ENCODE measurements around the gene TTLL9.
A peak's percentile ranks its signal among the peaks of the same experiment; 100 is the strongest.

Gene TTLL9

GRCh38 chr20:31857861-31858759, 12.3 kb upstream of the TTLL9 start:
- no peak overlapping the region for H3K4me3 ChIP-seq (ENCODE audit: low read depth, low read length)

GRCh38 chr20:31858760-31859083, 11.7 kb upstream of the TTLL9 start:
- H3K4me3 ChIP-seq (ENCODE audit: low read depth, low read length) = no peak overlapping the region

GRCh38 chr20:31859266-31859997, 11.0 kb upstream of the TTLL9 start:
- no peak overlapping the region for H3K4me3 ChIP-seq (ENCODE audit: low read depth, low read length)

GRCh38 chr20:31859998-31860380, 10.4 kb upstream of the TTLL9 start:
- no peak overlapping the region for H3K4me3 ChIP-seq (ENCODE audit: low read depth, low read length)

- H3K4me3 ChIP-seq (ENCODE audit: low read depth, low read length) = peak overlapping the region; percentile 69
Observed at GRCh38 chr20:31860390-31861134, 9.9 kb upstream of the TTLL9 start.

- H3K4me3 ChIP-seq (ENCODE audit: low read depth, low read length) = peak overlapping the region; percentile 69
Observed at GRCh38 chr20:31861135-31861384, 9.4 kb upstream of the TTLL9 start.

- peak overlapping the region; percentile 69 for H3K4me3 ChIP-seq (ENCODE audit: low read depth, low read length)
Observed at GRCh38 chr20:31861385-31862156, 8.9 kb upstream of the TTLL9 start.

GRCh38 chr20:31862157-31862470, 8.3 kb upstream of the TTLL9 start:
- peak overlapping the region; percentile 69 for H3K4me3 ChIP-seq (ENCODE audit: low read depth, low read length)

GRCh38 chr20:31862506-31862905, 7.9 kb upstream of the TTLL9 start:
- H3K4me3 ChIP-seq (ENCODE audit: low read depth, low read length) = no peak overlapping the region

GRCh38 chr20:31863296-31864085, 6.9 kb upstream of the TTLL9 start:
- no peak overlapping the region for H3K4me3 ChIP-seq (ENCODE audit: low read depth, low read length)

- H3K4me3 ChIP-seq (ENCODE audit: low read depth, low read length) = no peak overlapping the region
Observed at GRCh38 chr20:31864521-31865400, 5.7 kb upstream of the TTLL9 start.

- no peak overlapping the region for H3K4me3 ChIP-seq (ENCODE audit: low read depth, low read length)
Observed at GRCh38 chr20:31866221-31866620, 4.2 kb upstream of the TTLL9 start.

GRCh38 chr20:31868853-31869672, 1.4 kb upstream of the TTLL9 start:
- no peak overlapping the region for H3K4me3 ChIP-seq (ENCODE audit: low read depth, low read length)

GRCh38 chr20:31869673-31869941, 827 bp upstream of the TTLL9 start:
- peak overlapping the region; percentile 65 for H3K4me3 ChIP-seq (ENCODE audit: low read depth, low read length)

GRCh38 chr20:31870726-31871617, 538 bp downstream of the TTLL9 start:
- H3K4me3 ChIP-seq (ENCODE audit: low read depth, low read length) = peak overlapping the region; percentile 65

GRCh38 chr20:31871618-31871954, 1.2 kb downstream of the TTLL9 start:
- H3K4me3 ChIP-seq (ENCODE audit: low read depth, low read length) = no peak overlapping the region

GRCh38 chr20:31872406-31872805, 2.0 kb downstream of the TTLL9 start:
- no peak overlapping the region for H3K4me3 ChIP-seq (ENCODE audit: low read depth, low read length)

- H3K4me3 ChIP-seq (ENCODE audit: low read depth, low read length) = no peak overlapping the region
Observed at GRCh38 chr20:31875671-31876070, 5.2 kb downstream of the TTLL9 start.
